A549 (cell line): Measurements from ENCODE around the gene DUT. TPM values are rescaled to one million over a fixed set of nuclear protein-coding genes. Genes with fewer than 3 reads are reported as not detected.

Experiments used
- ATAC-seq, 2 experiments: fragments of 200-7000 bp in 1 of 2; fragments of >200 bp in 1 of 2; cut with Nextera tagmentation in 1 of 2; cut with Tn5 transposase in 1 of 2; 3 replicates each; pipeline versions ENCODE4 v1.8.0 to v1.9.1; 2018 to 2020; ENCODE audit warnings: mild to moderate bottlenecking in 1 of 2, moderate library complexity in 1 of 2
- CTCF ChIA-PET: fragments of 300-600 bp; sonication (Branson Sonifier 250); formaldehyde crosslinking; extraction: SDS; loops from one replicate; lab custom pipeline; 2021; ENCODE audit warnings: antibody characterized with exemption, inconsistent platforms; lab: Yijun Ruan, JAX
- POLR2A ChIA-PET: fragments of 350-600 bp; formaldehyde crosslinking; extraction: SDS; loops from one replicate; lab custom pipeline; 2021; ENCODE audit warnings: antibody characterized with exemption, inconsistent platforms; lab: Yijun Ruan, JAX
- DNase-seq, 2 experiments: peaks; one replicate each; pipeline versions ENCODE4 v3.0.0 to v3.0.0-alpha.2; 2011 to 2016; ENCODE audit warnings: low read depth in 1 of 2, low spot score in 1 of 2
- FAIRE-seq: peaks from 2 replicates; lab custom pipeline; 2011; peaks lifted over from hg19 to GRCh38; lab: Jason Lieb, UNC
- H3K27ac ChIP-seq, 2 experiments: fragments of >200 bp; sonication (Bioruptor Twin); formaldehyde crosslinking; 3 replicates each; pipeline ENCODE4 v1.5.1; 2016 to 2017
- H3K4me1 ChIP-seq: fragments of >200 bp; sonication (Bioruptor Twin); formaldehyde crosslinking; 3 replicates; pipeline ENCODE4 v1.6.1; 2016
- H3K4me2 ChIP-seq: fragments of >200 bp; sonication (Bioruptor Twin); formaldehyde crosslinking; 3 replicates; pipeline ENCODE4 v1.6.1; 2016
- H3K4me3 ChIP-seq: fragments of >200 bp; sonication (Bioruptor Twin); formaldehyde crosslinking; 3 replicates; pipeline ENCODE4 v1.5.1; 2016
- H3K9me3 ChIP-seq: fragments of >200 bp; sonication (Bioruptor Twin); formaldehyde crosslinking; 3 replicates; pipeline ENCODE4 v1.6.1; 2016
- BCL3 ChIP-seq: fragments of >200 bp; sonication (Bioruptor Twin); formaldehyde crosslinking; IDR thresholded peaks from 3 replicates; pipeline ENCODE4 v1.6.1; 2016
- BHLHE40 ChIP-seq: IDR thresholded peaks from 2 replicates; pipeline ENCODE4 v1.6.1; 2012; ENCODE audit warnings: low read depth, low read length, inconsistent platforms
- E2F6 ChIP-seq: IDR thresholded peaks from 2 replicates; pipeline ENCODE4 v1.6.1; 2012; ENCODE audit warnings: low read depth, borderline replicate concordance
- EHMT2 ChIP-seq: fragments of 200-600 bp; sonication (generic); IDR thresholded peaks from 2 replicates; pipeline ENCODE4 v1.6.1; 2016; ENCODE audit warnings: antibody characterized with exemption, low read depth, mild to moderate bottlenecking, moderate library complexity
- EP300 ChIP-seq, 2 experiments: fragments of >200 bp; sonication (Bioruptor Twin); formaldehyde crosslinking; IDR thresholded peaks; 2 replicates in 1 of 2; 3 replicates in 1 of 2; pipeline ENCODE4 v1.6.1; 2016 to 2017
- HDAC2 ChIP-seq: fragments of 200-600 bp; sonication (generic); IDR thresholded peaks from 2 replicates; pipeline ENCODE4 v1.6.1; 2016
- HES2 ChIP-seq: fragments of >200 bp; sonication (Bioruptor Twin); formaldehyde crosslinking; IDR thresholded peaks from 2 replicates; pipeline ENCODE4 v1.6.1; 2016
- HEYL ChIP-seq: fragments of 250-450 bp; sonication (Bioruptor Pico); IDR thresholded peaks from 2 replicates; pipeline ENCODE4 v1.8.0; 2021; ENCODE audit warnings: mild to moderate bottlenecking, moderate library complexity
- HOXA7 ChIP-seq: fragments of 250-450 bp; sonication (Bioruptor Pico); IDR thresholded peaks from 2 replicates; pipeline ENCODE4 v1.5.0; 2020; ENCODE audit warnings: mild to moderate bottlenecking, moderate library complexity
- HOXB13 ChIP-seq: fragments of 250-450 bp; sonication (Bioruptor Pico); IDR thresholded peaks from 2 replicates; pipeline ENCODE4 v1.5.0; 2020; ENCODE audit warnings: low read depth, mild to moderate bottlenecking, moderate library complexity
- JUN ChIP-seq, 2 experiments: fragments of >200 bp; sonication (Bioruptor Twin); formaldehyde crosslinking; IDR thresholded peaks; 2 replicates in 1 of 2; 3 replicates in 1 of 2; pipeline ENCODE4 v1.6.1; 2016 to 2017
- JUNB ChIP-seq: fragments of >200 bp; sonication (Bioruptor Twin); formaldehyde crosslinking; IDR thresholded peaks from 2 replicates; pipeline ENCODE4 v1.6.1; 2016
- KDM1A ChIP-seq: fragments of 200-600 bp; sonication (generic); IDR thresholded peaks from 2 replicates; pipeline ENCODE4 v1.6.1; 2016; ENCODE audit warnings: low read depth, mild to moderate bottlenecking
- MAFK ChIP-seq: fragments of 450-650 bp; IDR thresholded peaks from 2 replicates; pipeline ENCODE4 v1.6.1; 2014; ENCODE audit not compliant: partially characterized antibody
- NPAS2 ChIP-seq: fragments of 250-450 bp; sonication (Bioruptor Pico); IDR thresholded peaks from 2 replicates; pipeline ENCODE4 v1.8.0; 2022; ENCODE audit warnings: mild to moderate bottlenecking, moderate library complexity, borderline replicate concordance
- POLR2A ChIP-seq: IDR thresholded peaks from 2 replicates; pipeline ENCODE4 v1.6.1; 2012; ENCODE audit warnings: mild to moderate bottlenecking, low read length
- POLR2AphosphoS2 ChIP-seq: conservative IDR thresholded peaks from 2 replicates; pipeline ENCODE4 v1.6.1; 2012; ENCODE audit warnings: low read length, improper control_type of control experiment, inconsistent platforms
- RARB ChIP-seq: fragments of 250-450 bp; sonication (Bioruptor Pico); IDR thresholded peaks from 2 replicates; pipeline ENCODE4 v1.8.0; 2021; ENCODE audit warnings: mild to moderate bottlenecking, moderate library complexity
- REST ChIP-seq: fragments of 200-600 bp; sonication (generic); IDR thresholded peaks from 2 replicates; pipeline ENCODE4 v1.6.1; 2016; ENCODE audit warnings: antibody characterized with exemption, mild to moderate bottlenecking, moderate library complexity
- SREBF2 ChIP-seq: fragments of 450-650 bp; IDR thresholded peaks from 2 replicates; pipeline ENCODE4 v1.6.1; 2014; ENCODE audit warnings: mild to moderate bottlenecking, moderate library complexity
- TFCP2L1 ChIP-seq: fragments of 250-450 bp; sonication (Bioruptor Pico); IDR thresholded peaks from 2 replicates; pipeline ENCODE4 v1.5.0; 2021; ENCODE audit warnings: mild to moderate bottlenecking
- USF2 ChIP-seq: fragments of 450-650 bp; IDR thresholded peaks from 2 replicates; pipeline ENCODE4 v1.6.1; 2014; ENCODE audit warnings: antibody characterized with exemption
- ZC3H11A ChIP-seq: fragments of 450-650 bp; IDR thresholded peaks from 2 replicates; pipeline ENCODE4 v1.6.1; 2014; ENCODE audit warnings: antibody characterized with exemption, mild to moderate bottlenecking
- ZFP36 ChIP-seq: fragments of 450-650 bp; IDR thresholded peaks from 2 replicates; pipeline ENCODE4 v1.6.1; 2014; ENCODE audit warnings: borderline replicate concordance; ENCODE audit not compliant: partially characterized antibody
- WGBS: methylation state at CpG from one replicate; pipeline ENCODE4 v1.1.6; 2017; ENCODE audit errors: missing lambda C conversion rate; 5-methylcytosine and 5-hydroxymethylcytosine counted together
- polyA plus RNA-seq, 4 experiments: library from polyadenylated mRNA; depleted of rRNA in 3 of 4; stranded (reverse); fragments of >200 nt; fragmentation: RNase III in 1 of 4; extraction: RNeasy Plus Mini Kit Qiagen cat#74134 plus additional on column Dnase treatment in 1 of 4; gene quantifications; 2 replicates in 3 of 4; 3 replicates in 1 of 4; pipeline ENCODE4 v1.2.3, GENCODE V29; 2011 to 2017

DUT gene
- polyA plus RNA-seq, 2 of the 4 experiments (the other 2 are of a cell fraction), result 89.1 to 114 TPM

GRCh38 chr15:48384616-48385015 is 53.4 kb downstream of the DUT start:
- no peaks in the 10 kb centered on the region for H3K9me3 ChIP-seq
- DNase-seq (no peak), FAIRE-seq (no peak), ATAC-seq (no peak)
- no peak overlapping the region for H3K4me3 ChIP-seq
- peaks cover 8% of the 10 kb centered on the region; the same call in 2 of the 3 replicates for H3K4me1 ChIP-seq
- TF ChIP-seq E2F6 (no peak), EP300 (IDR thresholded peaks at IDR 0.05) (no peak), REST (no peak), EHMT2 (no peak), BHLHE40 (no peak), POLR2A (no peak), HEYL (CRISPR knock-in tag) (no peak), HES2 (no peak), JUN (IDR thresholded peaks at IDR 0.05) (no peak), HOXB13 (no peak), HDAC2 (no peak), TFCP2L1 (CRISPR knock-in tag) (no peak), NPAS2 (CRISPR knock-in tag) (no peak), MAFK (no peak), ZC3H11A (no peak), RARB (CRISPR knock-in tag) (no peak), USF2 (no peak)
- H3K27ac ChIP-seq, result no peak overlapping the region
- ChIA-PET POLR2A (no interaction called here), CTCF (interaction anchor here (0.6 kb wide), 1 partner anchor 685 kb away, joined by 3 read pairs; no protein-coding TSS in a partner anchor)
- H3K4me2 ChIP-seq, result no peak overlapping the region
- WGBS, result 89% methylated on average over 3 of the region's 3 CpGs

GRCh38 chr15:48385031-48385830 is 54.0 kb downstream of the DUT start:
- no peak overlapping the region for H3K4me3 ChIP-seq
- H3K27ac ChIP-seq, result no peak overlapping the region
- peaks cover 13% of the 10 kb centered on the region; the same call in 2 of the 3 replicates for H3K4me1 ChIP-seq
- H3K4me2 ChIP-seq, result no peak overlapping the region
- ChIA-PET POLR2A (no interaction called here), CTCF (interaction anchor here (0.6 kb wide), 1 partner anchor 684 kb away, joined by 3 read pairs; no protein-coding TSS in a partner anchor)
- DNase-seq, result no peak
- no peak for ATAC-seq
- TF ChIP-seq E2F6, result no peak
- TF ChIP-seq ZFP36, result no peak
- no peak for TF ChIP-seq POLR2AphosphoS2
- TF ChIP-seq KDM1A, result no peak
- TF ChIP-seq EHMT2, result no peak
- no peak for TF ChIP-seq SREBF2
- no peak for TF ChIP-seq MAFK
- no peak for TF ChIP-seq NPAS2 (CRISPR knock-in tag)
- no peak for TF ChIP-seq JUNB
- TF ChIP-seq HOXA7, result no peak
- no peak for TF ChIP-seq HDAC2
- TF ChIP-seq BHLHE40, result no peak
- TF ChIP-seq BCL3, result no peak
- 85% methylated on average over 4 of the region's 4 CpGs for WGBS
- H3K9me3 ChIP-seq, result no peaks in the 10 kb centered on the region
- FAIRE-seq, result no peak
